Cardiac septum (tissue), 1 donor: ENCODE results near the gene PHTF2. TPM values are rescaled to one million over a fixed set of nuclear protein-coding genes. Genes with fewer than 3 reads are reported as not detected.
"Not testable (repeated sequence)": the region's sequence is repeated elsewhere in the genome, so short reads cannot be mapped to it uniquely, and the experiment has no call there.

Source experiments
- DNase-seq: peaks from one replicate; pipeline ENCODE4 v3.0.0-alpha.2; 2020; ENCODE audit warnings: low spot score
- intact Hi-C: fragments of 100-400 bp; cut with DNase I; formaldehyde crosslinking; loops from one replicate; pipeline ENCODE4 v1.14.0; 2022
- total RNA-seq: library from RNA; stranded (reverse); fragmentation: NEBNext Ultra II Directional; extraction: Animal tissue kit (Norgen Biotek cat#: 25700); gene quantifications from one replicate; pipeline ENCODE4 v1.2.1, GENCODE V29; 2021
- donor health status: DM: no; HTN: no; CAD: no.

Gene PHTF2
- total RNA-seq, 1 donor from 2014 or later, result 12.5 TPM

GRCh38 chr7:77863860-77864259 is 65.3 kb downstream of the PHTF2 start:
- no peak for DNase-seq
- intact Hi-C loops, result no loop called here

- intact Hi-C loops, result no loop called here
- DNase-seq, result no peak
Measured at GRCh38 chr7:77866370-77866769, 67.8 kb downstream of the PHTF2 start.

GRCh38 chr7:77866786-77867536 is 68.4 kb downstream of the PHTF2 start:
- intact Hi-C loops, result no loop called here
- no peak for DNase-seq

GRCh38 chr7:77867537-77867865 is 68.9 kb downstream of the PHTF2 start:
- no peak for DNase-seq
- intact Hi-C loops, result no loop called here

GRCh38 chr7:77872256-77872655 is 73.7 kb downstream of the PHTF2 start:
- intact Hi-C loops, DNase-seq: not testable (repeated sequence)

- intact Hi-C loops, DNase-seq: not testable (repeated sequence)
Measured at GRCh38 chr7:77873416-77874327, 75.1 kb downstream of the PHTF2 start.

- DNase-seq, result no peak
- intact Hi-C loops, result no loop called here
Measured at GRCh38 chr7:77877791-77878190, 79.2 kb downstream of the PHTF2 start.

GRCh38 chr7:77878500-77878899 is 79.9 kb downstream of the PHTF2 start:
- no peak for DNase-seq
- intact Hi-C loops, result no loop called here

- DNase-seq, result no peak
- intact Hi-C loops, result no loop called here
Measured at GRCh38 chr7:77879272-77879671, 80.7 kb downstream of the PHTF2 start.

GRCh38 chr7:77881871-77882270 is 83.3 kb downstream of the PHTF2 start:
- intact Hi-C loops, result no loop called here
- DNase-seq, result no peak

GRCh38 chr7:77885155-77885554 is 86.6 kb downstream of the PHTF2 start:
- DNase-seq, result no peak
- intact Hi-C loops, result no loop called here

- no peak for DNase-seq
- intact Hi-C loops, result no loop called here
Measured at GRCh38 chr7:77887567-77887966, 89.0 kb downstream of the PHTF2 start.

GRCh38 chr7:77888998-77889397 is 90.4 kb downstream of the PHTF2 start:
- intact Hi-C loops, result no loop called here
- DNase-seq, result no peak

GRCh38 chr7:77893813-77894212 is 95.2 kb downstream of the PHTF2 start:
- DNase-seq, result no peak
- intact Hi-C loops, result no loop called here

- intact Hi-C loops, result no loop called here
- no peak for DNase-seq
Measured at GRCh38 chr7:77894574-77895091, 96.1 kb downstream of the PHTF2 start.

- DNase-seq, result no peak
- intact Hi-C loops, result no loop called here
Measured at GRCh38 chr7:77895905-77896304, 97.3 kb downstream of the PHTF2 start.

GRCh38 chr7:77897004-77897547 is 98.5 kb downstream of the PHTF2 start:
- intact Hi-C loops, result no loop called here
- DNase-seq, result no peak

GRCh38 chr7:77899516-77899915 is 100.9 kb downstream of the PHTF2 start:
- intact Hi-C loops, result no loop called here
- DNase-seq, result no peak

GRCh38 chr7:77903597-77903996 is 105.0 kb downstream of the PHTF2 start:
- intact Hi-C loops, result no loop called here
- no peak for DNase-seq

- intact Hi-C loops, result no loop called here
- DNase-seq, result no peak
Measured at GRCh38 chr7:77904252-77904651, 105.7 kb downstream of the PHTF2 start.
